ENCODE data around the gene EFCAB12.

- TF ChIP-seq CTCF (conservative IDR thresholded peaks at IDR 0.05) (no peak), EZH2 (IDR thresholded peaks at IDR 0.05; ENCODE audit: low read depth) (no peak)
Observed at GRCh38 chr3:129462361-129462968, 34.0 kb upstream of the EFCAB12 start.
